Activated naive CD8-positive, alpha-beta T cell treated with anti-CD3 and anti-CD28 coated beads, Interleukin-2, amount 10 ng/mL, durations not matched to agents 7 days and 5 days (primary cell): ENCODE data around the gene DEGS1. TPM values are rescaled to one million over a fixed set of nuclear protein-coding genes. Genes with fewer than 3 reads are reported as not detected.

Experiments used
- ATAC-seq: fragments of 150-1000 bp; cut with Tn5 transposase; one replicate; pipeline ENCODE4 v1.10.0; 2021; ENCODE audit warnings: low read depth, moderate library complexity
- POLR2A ChIA-PET: fragments of 350-600 bp; sonication (Branson Sonifier 250); formaldehyde crosslinking; loops from one replicate; lab custom pipeline; 2021; ENCODE audit warnings: antibody characterized with exemption; lab: Charles Lee
- DNase-seq: peaks from one replicate; pipeline ENCODE4 v3.0.0; 2021
- H3K27ac Mint-ChIP-seq: one replicate; pipeline ENCODE4 v1.8.0; 2022; ENCODE audit warnings: mild to moderate bottlenecking, mixed read lengths
- H3K27me3 Mint-ChIP-seq: one replicate; pipeline ENCODE4 v1.8.0; 2022; ENCODE audit warnings: mild to moderate bottlenecking, moderate library complexity, mixed read lengths
- H3K36me3 Mint-ChIP-seq: one replicate; pipeline ENCODE4 v1.8.0; 2021; ENCODE audit warnings: mild to moderate bottlenecking, mixed read lengths
- H3K4me1 Mint-ChIP-seq: one replicate; pipeline ENCODE4 v1.8.0; 2021; ENCODE audit warnings: mixed read lengths
- H3K4me3 Mint-ChIP-seq: one replicate; pipeline ENCODE4 v1.8.0; 2022; ENCODE audit warnings: mild to moderate bottlenecking, moderate library complexity, mixed read lengths
- H3K9me3 Mint-ChIP-seq: one replicate; pipeline ENCODE4 v1.8.0; 2021; ENCODE audit warnings: mixed read lengths
- total RNA-seq, 2 experiments: library from RNA; stranded (reverse); gene quantifications; one replicate each; pipeline ENCODE4 v1.2.3, GENCODE V29; 2021

DEGS1 gene
- total RNA-seq, 2 experiments from 2014 or later: 63.8 to 65.8 TPM

GRCh38 chr1:224234017-224234416 lies 51.0 kb downstream of the DEGS1 start:
- ATAC-seq: no peak
- H3K27ac Mint-ChIP-seq: no peak overlapping the region
- no peak overlapping the region for H3K4me3 Mint-ChIP-seq
- H3K9me3 Mint-ChIP-seq: no peaks in the 10 kb centered on the region
- POLR2A ChIA-PET: no interaction called here
- no peaks in the 10 kb centered on the region for H3K27me3 Mint-ChIP-seq
- no peak for DNase-seq
- H3K4me1 Mint-ChIP-seq: no peaks in the 10 kb centered on the region
- peaks cover 14% of the 10 kb centered on the region for H3K36me3 Mint-ChIP-seq

- no peak for ATAC-seq
- DNase-seq: no peak
- no peaks in the 10 kb centered on the region for H3K4me1 Mint-ChIP-seq
- no peak overlapping the region for H3K4me3 Mint-ChIP-seq
- POLR2A ChIA-PET: no interaction called here
- no peaks in the 10 kb centered on the region for H3K27me3 Mint-ChIP-seq
- H3K36me3 Mint-ChIP-seq: peaks cover 6% of the 10 kb centered on the region
- no peaks in the 10 kb centered on the region for H3K9me3 Mint-ChIP-seq
- no peak overlapping the region for H3K27ac Mint-ChIP-seq
Observed at GRCh38 chr1:224235813-224236493, 52.9 kb downstream of the DEGS1 start.

GRCh38 chr1:224237119-224237881 lies 54.3 kb downstream of the DEGS1 start:
- Mint-ChIP-seq H3K27ac (no peak overlapping the region), H3K27me3 (no peaks in the 10 kb centered on the region), H3K4me3 (no peak overlapping the region), H3K9me3 (no peaks in the 10 kb centered on the region), H3K36me3 (peaks cover 5% of the 10 kb centered on the region), H3K4me1 (no peaks in the 10 kb centered on the region)
- POLR2A ChIA-PET: interaction anchor here (0.6 kb wide), 1 partner anchor 32 kb away, joined by 3 read pairs; no protein-coding TSS in a partner anchor
- no peak for DNase-seq
- ATAC-seq: no peak

GRCh38 chr1:224238212-224238611 lies 55.2 kb downstream of the DEGS1 start:
- POLR2A ChIA-PET: interaction anchor here (0.7 kb wide), 1 partner anchor 67 kb away, joined by 5 read pairs; no protein-coding TSS in a partner anchor
- Mint-ChIP-seq H3K36me3 (peaks cover 5% of the 10 kb centered on the region), H3K27ac (no peak overlapping the region), H3K4me1 (no peaks in the 10 kb centered on the region), H3K27me3 (no peaks in the 10 kb centered on the region), H3K4me3 (no peak overlapping the region), H3K9me3 (no peaks in the 10 kb centered on the region)
- DNase-seq (no peak), ATAC-seq (no peak)

GRCh38 chr1:224238756-224239155 lies 55.7 kb downstream of the DEGS1 start:
- DNase-seq (no peak), ATAC-seq (no peak)
- H3K9me3 Mint-ChIP-seq: no peaks in the 10 kb centered on the region
- H3K27ac Mint-ChIP-seq: no peak overlapping the region
- peaks cover 5% of the 10 kb centered on the region for H3K36me3 Mint-ChIP-seq
- POLR2A ChIA-PET: no interaction called here
- no peaks in the 10 kb centered on the region for H3K27me3 Mint-ChIP-seq
- no peak overlapping the region for H3K4me3 Mint-ChIP-seq
- H3K4me1 Mint-ChIP-seq: no peaks in the 10 kb centered on the region

Other genes starting within 250 kb of the DEGS1 start
- 10 to 100 TPM; 31.0 to 32.3 TPM for gene FBXO28, start 69.1 kb upstream of the DEGS1 start, total RNA-seq
- 10 to 100 TPM; 44.1 to 52.7 TPM for gene NVL, start 146.9 kb downstream of the DEGS1 start, total RNA-seq
- gene CNIH4, start 173.6 kb downstream of the DEGS1 start, total RNA-seq: 10 to 100 TPM; 42.3 to 43.1 TPM